HG03354 (cell line): ENCODE data around the gene PCDHGA4.
A peak's percentile ranks its signal among the peaks of the same experiment; 100 is the strongest.
"Not testable (repeated sequence)": the region's sequence is repeated elsewhere in the genome, so short reads cannot be mapped to it uniquely, and the experiment has no call there.

ENCODE experiments used
- ATAC-seq: cut with Tn5 transposase; IDR thresholded peaks from one replicate; pipeline ENCODE4 v1.9.1; 2021; ENCODE audit warnings: mild to moderate bottlenecking; ENCODE audit not compliant: unreplicated experiment, poor library complexity, severe bottlenecking

The PCDHGA4 gene

GRCh38 chr5:141345327-141345726, 9.5 kb upstream of the PCDHGA4 start:
- no peak for ATAC-seq

- not testable (repeated sequence) for ATAC-seq
Measured at GRCh38 chr5:141346017-141346416, 8.8 kb upstream of the PCDHGA4 start.

- no peak for ATAC-seq
Measured at GRCh38 chr5:141349917-141350619, 4.8 kb upstream of the PCDHGA4 start, which contains the start of gene PCDHGB1. PCDHGB1 (plus strand) TSS chr5:141350099; CDS start chr5:141350261, 162 bp downstream.

- no peak for ATAC-seq
Measured at GRCh38 chr5:141351591-141351990, 3.2 kb upstream of the PCDHGA4 start.

GRCh38 chr5:141355641-141356040, 820 bp downstream of the PCDHGA4 start:
- ATAC-seq: no peak

- no peak for ATAC-seq
Measured at GRCh38 chr5:141356133-141356532, 1.3 kb downstream of the PCDHGA4 start.

- ATAC-seq: no peak
Measured at GRCh38 chr5:141356950-141357349, 2.1 kb downstream of the PCDHGA4 start.

- peak; percentile 65 for ATAC-seq
Measured at GRCh38 chr5:141359790-141360426, 5.1 kb downstream of the PCDHGA4 start, which contains the start of gene PCDHGB2. PCDHGB2 (plus strand) TSS chr5:141359994; CDS start chr5:141360136, 142 bp downstream.

GRCh38 chr5:141360685-141361084, 5.9 kb downstream of the PCDHGA4 start:
- no peak for ATAC-seq

GRCh38 chr5:141362719-141363118, 7.9 kb downstream of the PCDHGA4 start:
- ATAC-seq: no peak

- no peak for ATAC-seq
Measured at GRCh38 chr5:141363952-141364660, 9.3 kb downstream of the PCDHGA4 start, which contains the start of gene PCDHGA5. PCDHGA5 (plus strand) TSS chr5:141364162; CDS start chr5:141364331, 169 bp downstream.

- no peak for ATAC-seq
Measured at GRCh38 chr5:141366016-141366896, 11.4 kb downstream of the PCDHGA4 start.

GRCh38 chr5:141369994-141370848, 15.4 kb downstream of the PCDHGA4 start, which contains the start of gene PCDHGB3:
PCDHGB3 (plus strand) TSS chr5:141370242; CDS start chr5:141370395, 153 bp downstream.
- ATAC-seq: peak; percentile 69

- no peak for ATAC-seq
Measured at GRCh38 chr5:141371572-141372475, 17.0 kb downstream of the PCDHGA4 start.

- no peak for ATAC-seq
Measured at GRCh38 chr5:141373673-141374317, 19.0 kb downstream of the PCDHGA4 start, which contains the start of gene PCDHGA6. PCDHGA6 (plus strand) TSS chr5:141373891; CDS start chr5:141374084, 193 bp downstream.

- ATAC-seq: no peak
Measured at GRCh38 chr5:141374627-141375026, 19.8 kb downstream of the PCDHGA4 start.
